Right lobe of liver (tissue), 4 donors: ENCODE results near the gene SLF2.

Experiments used
- POLR2A ChIP-seq: fragments of 450-650 bp; IDR thresholded peaks from one replicate; pipeline ENCODE4 v1.6.1; 2017; ENCODE audit warnings: antibody characterized with exemption, mild to moderate bottlenecking
- TF ChIP-seq, protein P1 (sequence below), 4 donors: fragments of 200-600 bp in 3 of 4; fragments of 450-650 bp in 1 of 4; IDR thresholded peaks; one replicate each; pipeline versions ENCODE4 v1.5.1 to v1.8.0; 2016 to 2022; ENCODE audit warnings: antibody characterized with exemption in 4 of 4, mild to moderate bottlenecking in 2 of 4
- donor health status: DM: no; HTN: no; CAD: no.
- donor health status: DM: no; HTN: no; CAD: no.
- donor health status: DM: no; HTN: yes; CAD: no.

DNA sequence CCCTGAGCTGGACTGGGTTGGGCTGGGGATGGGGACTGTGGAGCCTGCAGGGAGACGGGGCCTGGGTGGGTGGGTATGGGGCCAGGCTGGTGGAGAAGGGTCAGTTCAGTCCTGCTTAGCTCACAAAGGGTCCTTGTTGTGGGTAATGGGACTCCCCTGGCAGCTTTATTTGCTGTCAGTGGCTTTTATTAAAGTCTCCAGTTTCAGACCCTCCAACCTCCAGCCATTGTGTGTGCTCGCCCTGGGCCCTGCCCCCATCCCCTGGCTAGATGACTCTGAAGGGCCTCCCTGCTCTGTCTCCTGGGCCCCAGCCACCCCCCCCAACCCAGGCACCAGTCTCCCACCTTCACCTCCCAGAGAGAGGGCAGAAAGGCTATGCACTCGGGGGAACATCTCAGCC is 44.4 kb upstream of the SLF2 start:
- no peak for TF ChIP-seq POLR2A
- TF ChIP-seq, protein P1, sequence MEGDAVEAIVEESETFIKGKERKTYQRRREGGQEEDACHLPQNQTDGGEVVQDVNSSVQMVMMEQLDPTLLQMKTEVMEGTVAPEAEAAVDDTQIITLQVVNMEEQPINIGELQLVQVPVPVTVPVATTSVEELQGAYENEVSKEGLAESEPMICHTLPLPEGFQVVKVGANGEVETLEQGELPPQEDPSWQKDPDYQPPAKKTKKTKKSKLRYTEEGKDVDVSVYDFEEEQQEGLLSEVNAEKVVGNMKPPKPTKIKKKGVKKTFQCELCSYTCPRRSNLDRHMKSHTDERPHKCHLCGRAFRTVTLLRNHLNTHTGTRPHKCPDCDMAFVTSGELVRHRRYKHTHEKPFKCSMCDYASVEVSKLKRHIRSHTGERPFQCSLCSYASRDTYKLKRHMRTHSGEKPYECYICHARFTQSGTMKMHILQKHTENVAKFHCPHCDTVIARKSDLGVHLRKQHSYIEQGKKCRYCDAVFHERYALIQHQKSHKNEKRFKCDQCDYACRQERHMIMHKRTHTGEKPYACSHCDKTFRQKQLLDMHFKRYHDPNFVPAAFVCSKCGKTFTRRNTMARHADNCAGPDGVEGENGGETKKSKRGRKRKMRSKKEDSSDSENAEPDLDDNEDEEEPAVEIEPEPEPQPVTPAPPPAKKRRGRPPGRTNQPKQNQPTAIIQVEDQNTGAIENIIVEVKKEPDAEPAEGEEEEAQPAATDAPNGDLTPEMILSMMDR (IDR thresholded peaks at IDR 0.05), result no peak
